GM10248 (cell line): ENCODE data around the gene PRSS33.

Experiments used
- CTCF ChIA-PET: fragments of 300-600 bp; sonication (Branson Sonifier 250); formaldehyde crosslinking; extraction: SDS; loops from one replicate; lab custom pipeline; 2021; ENCODE audit warnings: antibody characterized with exemption; lab: Yijun Ruan, JAX
- POLR2A ChIA-PET: fragments of 350-650 bp; sonication (Branson Sonifier 250); formaldehyde crosslinking; extraction: SDS; loops from one replicate; lab custom pipeline; 2020; ENCODE audit warnings: antibody characterized with exemption; lab: Yijun Ruan, JAX
- DNase-seq: peaks from one replicate; pipeline ENCODE4 v3.0.0; 2012; ENCODE audit errors: extremely low spot score
- TF ChIP-seq, protein P1 (sequence below): IDR thresholded peaks from 2 replicates; pipeline ENCODE4 v1.5.1; 2012; ENCODE audit warnings: mild to moderate bottlenecking, low read depth; ENCODE audit errors: extremely low read depth, missing control alignments, control extremely low read depth

PRSS33 gene

GRCh38 chr16:2766430-2767139, 20.8 kb downstream of the PRSS33 start:
- CTCF ChIA-PET = interaction anchor here (1.2 to 2.1 kb wide), 3 partner anchors 10 to 102 kb away, joined by 3 to 4 read pairs (median 3); no protein-coding TSS in a partner anchor
- DNase-seq = no peak
- TF ChIP-seq, protein P1, sequence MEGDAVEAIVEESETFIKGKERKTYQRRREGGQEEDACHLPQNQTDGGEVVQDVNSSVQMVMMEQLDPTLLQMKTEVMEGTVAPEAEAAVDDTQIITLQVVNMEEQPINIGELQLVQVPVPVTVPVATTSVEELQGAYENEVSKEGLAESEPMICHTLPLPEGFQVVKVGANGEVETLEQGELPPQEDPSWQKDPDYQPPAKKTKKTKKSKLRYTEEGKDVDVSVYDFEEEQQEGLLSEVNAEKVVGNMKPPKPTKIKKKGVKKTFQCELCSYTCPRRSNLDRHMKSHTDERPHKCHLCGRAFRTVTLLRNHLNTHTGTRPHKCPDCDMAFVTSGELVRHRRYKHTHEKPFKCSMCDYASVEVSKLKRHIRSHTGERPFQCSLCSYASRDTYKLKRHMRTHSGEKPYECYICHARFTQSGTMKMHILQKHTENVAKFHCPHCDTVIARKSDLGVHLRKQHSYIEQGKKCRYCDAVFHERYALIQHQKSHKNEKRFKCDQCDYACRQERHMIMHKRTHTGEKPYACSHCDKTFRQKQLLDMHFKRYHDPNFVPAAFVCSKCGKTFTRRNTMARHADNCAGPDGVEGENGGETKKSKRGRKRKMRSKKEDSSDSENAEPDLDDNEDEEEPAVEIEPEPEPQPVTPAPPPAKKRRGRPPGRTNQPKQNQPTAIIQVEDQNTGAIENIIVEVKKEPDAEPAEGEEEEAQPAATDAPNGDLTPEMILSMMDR = no peak
- POLR2A ChIA-PET = interaction anchor here (1.1 kb wide), 1 partner anchor 25 kb away, joined by 3 read pairs; no protein-coding TSS in a partner anchor

GRCh38 chr16:2765462-2766404, 21.6 kb downstream of the PRSS33 start:
- ChIA-PET POLR2A (no interaction called here), CTCF (interaction anchor here (1.2 to 2.1 kb wide), 3 partner anchors 10 to 103 kb away, joined by 3 to 4 read pairs (median 3); no protein-coding TSS in a partner anchor)
- TF ChIP-seq, protein P1 = no peak
- no peak for DNase-seq

DNA sequence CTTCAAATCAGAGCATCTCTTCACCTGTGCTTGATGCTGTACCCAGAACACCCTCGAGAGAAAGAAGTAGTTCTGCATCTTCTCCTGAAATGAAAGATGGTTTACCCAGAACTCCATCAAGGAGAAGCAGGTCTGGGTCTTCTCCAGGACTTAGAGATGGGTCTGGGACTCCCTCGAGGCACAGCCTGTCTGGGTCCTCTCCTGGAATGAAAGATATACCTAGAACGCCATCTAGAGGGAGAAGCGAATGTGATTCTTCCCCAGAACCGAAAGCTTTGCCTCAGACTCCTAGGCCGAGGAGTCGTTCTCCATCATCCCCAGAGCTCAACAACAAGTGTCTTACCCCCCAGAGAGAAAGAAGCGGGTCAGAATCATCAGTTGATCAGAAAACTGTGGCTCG, 22.6 kb downstream of the PRSS33 start:
- POLR2A ChIA-PET = no interaction called here
- CTCF ChIA-PET = no interaction called here
- DNase-seq = no peak
- TF ChIP-seq, protein P1 = no peak

GRCh38 chr16:2763173-2763572, 24.2 kb downstream of the PRSS33 start:
- CTCF ChIA-PET = interaction anchor here (1.0 kb wide), 1 partner anchor 13 kb away, joined by 3 read pairs; no protein-coding TSS in a partner anchor
- POLR2A ChIA-PET = interaction anchor here (0.8 kb wide), 1 partner anchor 10 kb away, joined by 4 read pairs; the partner anchor contains the start of gene SRRM2
- DNase-seq = no peak
- TF ChIP-seq, protein P1 = no peak

DNA sequence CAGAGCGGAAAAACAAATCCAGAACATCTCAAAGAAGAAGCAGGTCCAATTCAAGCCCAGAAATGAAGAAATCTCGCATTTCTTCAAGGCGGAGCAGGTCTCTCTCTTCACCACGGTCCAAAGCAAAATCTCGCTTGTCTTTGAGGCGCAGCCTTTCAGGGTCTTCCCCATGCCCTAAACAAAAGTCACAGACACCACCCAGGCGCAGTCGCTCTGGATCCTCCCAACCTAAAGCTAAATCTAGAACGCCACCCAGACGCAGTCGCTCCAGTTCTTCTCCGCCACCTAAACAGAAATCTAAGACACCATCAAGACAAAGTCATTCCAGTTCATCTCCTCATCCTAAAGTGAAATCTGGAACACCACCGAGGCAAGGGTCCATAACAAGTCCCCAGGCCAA, 24.6 kb downstream of the PRSS33 start:
- ChIA-PET POLR2A (interaction anchor here (0.8 kb wide), 1 partner anchor 10 kb away, joined by 4 read pairs; the partner anchor contains the start of gene SRRM2), CTCF (interaction anchor here (1.0 kb wide), 1 partner anchor 12 kb away, joined by 3 read pairs; no protein-coding TSS in a partner anchor)

More for the DNA sequence above, 24.6 kb downstream of the PRSS33 start:
- DNase-seq = no peak
- TF ChIP-seq, protein P1 = no peak
